Glomerular visceral epithelial cell (primary cell): Measurements from ENCODE around the gene FRY.
A peak's percentile ranks its signal among the peaks of the same experiment; 100 is the strongest.

Experiments used
- DNase-seq: peaks from one replicate; pipeline ENCODE4 v3.0.0-alpha.2; 2016; ENCODE audit errors: extremely low spot score

The FRY gene

GRCh38 chr13:32309312-32310133 is 277.9 kb downstream of the FRY start:
- no peak for DNase-seq

- peak; percentile 51 for DNase-seq
These were observed 278.6 kb downstream of the FRY start for GRCh38 chr13:32310134-32310706.

GRCh38 chr13:32311188-32311897 is 279.8 kb downstream of the FRY start:
- DNase-seq, result no peak

GRCh38 chr13:32314271-32315237 is 283.0 kb downstream of the FRY start:
- DNase-seq, result peak; percentile 49

GRCh38 chr13:32315238-32316027 is 283.9 kb downstream of the FRY start, which contains the start of the genes BRCA2 and ZAR1L:
Gene BRCA2 (plus strand): TSS chr13:32315508. CDS start chr13:32316461, 953 bp downstream.
Gene ZAR1L (minus strand): TSS chr13:32315363. CDS start chr13:32311925, 3,438 bp downstream.
- DNase-seq, result peak; percentile 91

GRCh38 chr13:32316028-32316339 is 284.4 kb downstream of the FRY start:
- DNase-seq, result no peak

- DNase-seq, result no peak
These were observed 284.9 kb downstream of the FRY start for GRCh38 chr13:32316501-32316900.

GRCh38 chr13:32317716-32318465 is 286.3 kb downstream of the FRY start:
- DNase-seq, result no peak

GRCh38 chr13:32320528-32320927 is 289.0 kb downstream of the FRY start:
- no peak for DNase-seq

- peak; percentile 30 for DNase-seq
These were observed 292.3 kb downstream of the FRY start for GRCh38 chr13:32323912-32324311.

GRCh38 chr13:32330441-32330840 is 298.9 kb downstream of the FRY start:
- DNase-seq, result no peak

GRCh38 chr13:32334671-32335070 is 303.1 kb downstream of the FRY start:
- no peak for DNase-seq

- no peak for DNase-seq
These were observed 309.3 kb downstream of the FRY start for GRCh38 chr13:32340914-32341313.

- no peak for DNase-seq
These were observed 316.1 kb downstream of the FRY start for GRCh38 chr13:32347651-32348050.
